ENCODE data around the gene SLC46A2.

The SLC46A2 gene

DNA sequence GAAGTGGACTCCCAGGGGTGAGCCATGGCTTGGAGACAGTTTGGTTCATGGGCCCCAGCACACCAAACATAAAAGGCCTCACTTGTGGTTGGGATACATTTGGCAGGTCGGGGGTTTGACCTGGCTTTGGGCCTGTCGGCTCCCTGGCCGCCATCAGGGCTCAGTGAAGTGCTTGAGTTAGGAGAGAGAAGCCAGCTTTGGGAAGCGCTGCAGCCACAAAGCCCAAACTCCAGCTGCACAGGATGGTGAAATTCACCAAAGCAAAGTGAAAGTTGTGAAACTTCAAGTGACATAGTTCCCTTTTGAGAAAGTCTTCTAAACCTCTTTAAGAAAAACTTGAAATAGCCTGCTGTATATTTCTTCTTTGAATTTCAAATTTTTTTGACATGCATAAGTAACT is 27.5 kb downstream of the SLC46A2 start:
- Histone ChIP-seq H3K4me2 (no peak overlapping the region), H3K4me1 (ENCODE audit: low read depth, poor library complexity, severe bottlenecking) (peaks cover 6% of the 10 kb centered on the region), H3K36me3 (ENCODE audit: insufficient read depth) (no peaks in the 10 kb centered on the region), H3K4me3 (IDR thresholded peaks at IDR 0.05; ENCODE audit: insufficient read depth, low read depth, low read length) (no peak overlapping the region), H3K27ac (no peak overlapping the region), H3K27me3 (ENCODE audit: insufficient read depth, low read depth) (no peaks in the 10 kb centered on the region), H3K79me2 (ENCODE audit: insufficient read depth, low read depth) (no peaks in the 10 kb centered on the region), H2AFZ (ENCODE audit: low read depth) (no peak overlapping the region), H4K20me1 (ENCODE audit: insufficient read depth) (no peaks in the 10 kb centered on the region), H3K9ac (no peak overlapping the region)
- no peak for TF ChIP-seq CTCF (conservative IDR thresholded peaks at IDR 0.05; ENCODE audit: low read depth, low read length)

GRCh38 chr9:112861638-112862555 is 28.8 kb downstream of the SLC46A2 start:
- Histone ChIP-seq H3K4me1 (ENCODE audit: low read depth, poor library complexity, severe bottlenecking) (peaks cover 6% of the 10 kb centered on the region), H4K20me1 (ENCODE audit: insufficient read depth) (no peaks in the 10 kb centered on the region), H3K79me2 (ENCODE audit: insufficient read depth, low read depth) (no peaks in the 10 kb centered on the region), H3K27me3 (ENCODE audit: insufficient read depth, low read depth) (no peaks in the 10 kb centered on the region), H3K27ac (no peak overlapping the region), H2AFZ (ENCODE audit: low read depth) (no peak overlapping the region), H3K4me2 (no peak overlapping the region), H3K4me3 (IDR thresholded peaks at IDR 0.05; ENCODE audit: insufficient read depth, low read depth, low read length) (no peak overlapping the region), H3K36me3 (ENCODE audit: insufficient read depth) (no peaks in the 10 kb centered on the region), H3K9ac (no peak overlapping the region)
- TF ChIP-seq CTCF (conservative IDR thresholded peaks at IDR 0.05; ENCODE audit: low read depth, low read length): no peak

GRCh38 chr9:112861155-112861554 is 29.5 kb downstream of the SLC46A2 start:
- Histone ChIP-seq H4K20me1 (ENCODE audit: insufficient read depth) (no peaks in the 10 kb centered on the region), H3K4me1 (ENCODE audit: low read depth, poor library complexity, severe bottlenecking) (peaks cover 6% of the 10 kb centered on the region), H2AFZ (ENCODE audit: low read depth) (no peak overlapping the region), H3K4me2 (no peak overlapping the region), H3K9ac (no peak overlapping the region), H3K27ac (no peak overlapping the region), H3K36me3 (ENCODE audit: insufficient read depth) (no peaks in the 10 kb centered on the region), H3K4me3 (IDR thresholded peaks at IDR 0.05; ENCODE audit: insufficient read depth, low read depth, low read length) (no peak overlapping the region), H3K27me3 (ENCODE audit: insufficient read depth, low read depth) (no peaks in the 10 kb centered on the region), H3K79me2 (ENCODE audit: insufficient read depth, low read depth) (no peaks in the 10 kb centered on the region)
- TF ChIP-seq CTCF (conservative IDR thresholded peaks at IDR 0.05; ENCODE audit: low read depth, low read length): no peak

GRCh38 chr9:112860451-112860850 is 30.2 kb downstream of the SLC46A2 start:
- peaks cover 6% of the 10 kb centered on the region for H3K4me1 ChIP-seq (ENCODE audit: low read depth, poor library complexity, severe bottlenecking)
- TF ChIP-seq CTCF (conservative IDR thresholded peaks at IDR 0.05; ENCODE audit: low read depth, low read length): no peak

More at GRCh38 chr9:112860451-112860850, 30.2 kb downstream of the SLC46A2 start:
- H2AFZ ChIP-seq (ENCODE audit: low read depth): no peak overlapping the region
- no peak overlapping the region for H3K4me2 ChIP-seq
- H3K27me3 ChIP-seq (ENCODE audit: insufficient read depth, low read depth): no peaks in the 10 kb centered on the region
- H3K9ac ChIP-seq: no peak overlapping the region
- H3K36me3 ChIP-seq (ENCODE audit: insufficient read depth): no peaks in the 10 kb centered on the region
- no peaks in the 10 kb centered on the region for H3K79me2 ChIP-seq (ENCODE audit: insufficient read depth, low read depth)
- no peak overlapping the region for H3K4me3 ChIP-seq (IDR thresholded peaks at IDR 0.05; ENCODE audit: insufficient read depth, low read depth, low read length)
- no peaks in the 10 kb centered on the region for H4K20me1 ChIP-seq (ENCODE audit: insufficient read depth)
- no peak overlapping the region for H3K27ac ChIP-seq
